ENCODE results near the gene IL23R. TPM values are rescaled to one million over a fixed set of nuclear protein-coding genes. Genes with fewer than 3 reads are reported as not detected.

Gene IL23R
- total RNA-seq, 1 experiment from 2014 or later = not detected

DNA sequence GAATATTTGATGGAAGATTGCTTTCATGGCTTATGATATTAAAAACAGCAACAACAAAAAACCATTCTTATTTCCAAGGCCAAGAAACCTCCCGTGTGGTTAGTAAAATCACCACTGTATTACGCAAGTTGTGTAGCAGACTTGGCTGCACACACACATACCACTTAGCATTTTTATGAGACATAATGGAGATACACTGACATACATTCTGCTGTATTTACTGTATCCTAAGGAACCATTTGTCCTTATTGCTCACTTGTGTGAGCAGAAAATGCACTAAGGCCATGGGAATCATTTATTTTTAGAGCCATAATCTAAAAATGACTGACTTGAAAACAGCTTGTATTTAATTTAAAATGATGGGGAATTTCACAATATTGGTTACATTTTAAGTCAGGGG is 30.9 kb upstream of the IL23R start:
- no peaks in the 10 kb centered on the region for H3K4me1 ChIP-seq (ENCODE audit: control insufficient read depth, insufficient read depth, low read length)
- H3K9me3 ChIP-seq (ENCODE audit: control insufficient read depth, insufficient read depth, low read depth, low read length) = no peaks in the 10 kb centered on the region
- in situ Hi-C loops (cut with HindIII; ENCODE audit: low pct_unique_long_range_greater_than_20kb, low sequenced_read_pairs) = no loop called here
- ChIA-PET POLR2A (no interaction called here), CTCF (no interaction called here)
- no peaks in the 10 kb centered on the region for H3K27me3 ChIP-seq (ENCODE audit: control insufficient read depth, insufficient read depth, low read length)
- DNase-seq (ENCODE audit: low read depth, low spot score) (no peak), ATAC-seq (no peak)
- no peak overlapping the region for H3K4me3 ChIP-seq (ENCODE audit: low read depth in 2 of 2, low read length in 2 of 2)
- TF ChIP-seq TCF7L2 (IDR thresholded peaks at IDR 0.05; ENCODE audit: low read depth, low read length) = no peak
- no peak for TF ChIP-seq POLR2AphosphoS5 (IDR thresholded peaks at IDR 0.05; ENCODE audit: low read depth, low read length)
- no peak for TF ChIP-seq CTCF (IDR thresholded peaks at IDR 0.05)
- TF ChIP-seq SIN3A (IDR thresholded peaks at IDR 0.05; ENCODE audit: borderline replicate concordance, insufficient read depth, low read depth, low read length) = no peak
- TF ChIP-seq, protein P1, sequence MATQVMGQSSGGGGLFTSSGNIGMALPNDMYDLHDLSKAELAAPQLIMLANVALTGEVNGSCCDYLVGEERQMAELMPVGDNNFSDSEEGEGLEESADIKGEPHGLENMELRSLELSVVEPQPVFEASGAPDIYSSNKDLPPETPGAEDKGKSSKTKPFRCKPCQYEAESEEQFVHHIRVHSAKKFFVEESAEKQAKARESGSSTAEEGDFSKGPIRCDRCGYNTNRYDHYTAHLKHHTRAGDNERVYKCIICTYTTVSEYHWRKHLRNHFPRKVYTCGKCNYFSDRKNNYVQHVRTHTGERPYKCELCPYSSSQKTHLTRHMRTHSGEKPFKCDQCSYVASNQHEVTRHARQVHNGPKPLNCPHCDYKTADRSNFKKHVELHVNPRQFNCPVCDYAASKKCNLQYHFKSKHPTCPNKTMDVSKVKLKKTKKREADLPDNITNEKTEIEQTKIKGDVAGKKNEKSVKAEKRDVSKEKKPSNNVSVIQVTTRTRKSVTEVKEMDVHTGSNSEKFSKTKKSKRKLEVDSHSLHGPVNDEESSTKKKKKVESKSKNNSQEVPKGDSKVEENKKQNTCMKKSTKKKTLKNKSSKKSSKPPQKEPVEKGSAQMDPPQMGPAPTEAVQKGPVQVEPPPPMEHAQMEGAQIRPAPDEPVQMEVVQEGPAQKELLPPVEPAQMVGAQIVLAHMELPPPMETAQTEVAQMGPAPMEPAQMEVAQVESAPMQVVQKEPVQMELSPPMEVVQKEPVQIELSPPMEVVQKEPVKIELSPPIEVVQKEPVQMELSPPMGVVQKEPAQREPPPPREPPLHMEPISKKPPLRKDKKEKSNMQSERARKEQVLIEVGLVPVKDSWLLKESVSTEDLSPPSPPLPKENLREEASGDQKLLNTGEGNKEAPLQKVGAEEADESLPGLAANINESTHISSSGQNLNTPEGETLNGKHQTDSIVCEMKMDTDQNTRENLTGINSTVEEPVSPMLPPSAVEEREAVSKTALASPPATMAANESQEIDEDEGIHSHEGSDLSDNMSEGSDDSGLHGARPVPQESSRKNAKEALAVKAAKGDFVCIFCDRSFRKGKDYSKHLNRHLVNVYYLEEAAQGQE (IDR thresholded peaks at IDR 0.05; ENCODE audit: insufficient read depth in 1 of 2, low read depth in 2 of 2, low read length in 1 of 2) = no peak
- intact Hi-C loops (cut with micrococcal nuclease; ENCODE audit: unreplicated experiment) = no loop called here
- no peaks in the 10 kb centered on the region for H3K36me3 ChIP-seq (ENCODE audit: control insufficient read depth, insufficient read depth, low read length)
- no TSS peak for BruUV-seq (replicated peaks)
- H3K27ac ChIP-seq (ENCODE audit: low read length) = no peak overlapping the region

- in situ Hi-C loops (cut with HindIII; ENCODE audit: low pct_unique_long_range_greater_than_20kb, low sequenced_read_pairs) = no loop called here
- BruUV-seq (replicated peaks) = no TSS peak
- Histone ChIP-seq H3K36me3 (ENCODE audit: control insufficient read depth, insufficient read depth, low read length) (no peaks in the 10 kb centered on the region), H3K27me3 (ENCODE audit: control insufficient read depth, insufficient read depth, low read length) (no peaks in the 10 kb centered on the region), H3K4me1 (ENCODE audit: control insufficient read depth, insufficient read depth, low read length) (no peaks in the 10 kb centered on the region), H3K27ac (ENCODE audit: low read length) (no peak overlapping the region), H3K4me3 (ENCODE audit: low read depth in 2 of 2, low read length in 2 of 2) (no peak overlapping the region), H3K9me3 (ENCODE audit: control insufficient read depth, insufficient read depth, low read depth, low read length) (no peaks in the 10 kb centered on the region)
- TF ChIP-seq POLR2AphosphoS5 (IDR thresholded peaks at IDR 0.05; ENCODE audit: low read depth, low read length) (no peak), SIN3A (IDR thresholded peaks at IDR 0.05; ENCODE audit: borderline replicate concordance, insufficient read depth, low read depth, low read length) (no peak), CTCF (IDR thresholded peaks at IDR 0.05) (no peak), TCF7L2 (IDR thresholded peaks at IDR 0.05; ENCODE audit: low read depth, low read length) (no peak)
- TF ChIP-seq, protein P1 (IDR thresholded peaks at IDR 0.05; ENCODE audit: insufficient read depth in 1 of 2, low read depth in 2 of 2, low read length in 1 of 2) = no peak
- ATAC-seq (no peak), DNase-seq (ENCODE audit: low read depth, low spot score) (no peak)
- ChIA-PET POLR2A (interaction anchor here (0.6 kb wide), 1 partner anchor 300 kb away, joined by 13 read pairs; no protein-coding TSS in a partner anchor), CTCF (no interaction called here)
- intact Hi-C loops (cut with micrococcal nuclease; ENCODE audit: unreplicated experiment) = no loop called here
Observed at GRCh38 chr1:67137307-67137753, 28.9 kb upstream of the IL23R start.
